Mammary epithelial cell (primary cell): Measurements from ENCODE around the gene ARHGAP26.

Experiments used
- EZH2 ChIP-seq: IDR thresholded peaks from 2 replicates; pipeline ENCODE4 v1.6.1; 2012; ENCODE audit warnings: low read length, inconsistent platforms, borderline replicate concordance
- TF ChIP-seq, protein P1 (sequence below), 2 donors: IDR thresholded peaks in 1 of 2; conservative IDR thresholded peaks in 1 of 2; 2 replicates each; pipeline ENCODE4 v1.5.1; 2011 to 2012; ENCODE audit warnings: inconsistent platforms in 2 of 2, low read length in 2 of 2, mild to moderate bottlenecking in 2 of 2, control low read depth in 1 of 2, low read depth in 1 of 2; ENCODE audit not compliant: insufficient read depth in 1 of 2; ENCODE audit errors: extremely low read depth in 1 of 2

GRCh38 chr5:143115381-143115780 lies 345.2 kb downstream of the ARHGAP26 start:
- TF ChIP-seq, protein P1, sequence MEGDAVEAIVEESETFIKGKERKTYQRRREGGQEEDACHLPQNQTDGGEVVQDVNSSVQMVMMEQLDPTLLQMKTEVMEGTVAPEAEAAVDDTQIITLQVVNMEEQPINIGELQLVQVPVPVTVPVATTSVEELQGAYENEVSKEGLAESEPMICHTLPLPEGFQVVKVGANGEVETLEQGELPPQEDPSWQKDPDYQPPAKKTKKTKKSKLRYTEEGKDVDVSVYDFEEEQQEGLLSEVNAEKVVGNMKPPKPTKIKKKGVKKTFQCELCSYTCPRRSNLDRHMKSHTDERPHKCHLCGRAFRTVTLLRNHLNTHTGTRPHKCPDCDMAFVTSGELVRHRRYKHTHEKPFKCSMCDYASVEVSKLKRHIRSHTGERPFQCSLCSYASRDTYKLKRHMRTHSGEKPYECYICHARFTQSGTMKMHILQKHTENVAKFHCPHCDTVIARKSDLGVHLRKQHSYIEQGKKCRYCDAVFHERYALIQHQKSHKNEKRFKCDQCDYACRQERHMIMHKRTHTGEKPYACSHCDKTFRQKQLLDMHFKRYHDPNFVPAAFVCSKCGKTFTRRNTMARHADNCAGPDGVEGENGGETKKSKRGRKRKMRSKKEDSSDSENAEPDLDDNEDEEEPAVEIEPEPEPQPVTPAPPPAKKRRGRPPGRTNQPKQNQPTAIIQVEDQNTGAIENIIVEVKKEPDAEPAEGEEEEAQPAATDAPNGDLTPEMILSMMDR (conservative IDR thresholded peaks at IDR 0.05 in 1 of 2, IDR thresholded peaks at IDR 0.05 in 1 of 2; ENCODE audit: extremely low read depth in 1 of 2, insufficient read depth in 1 of 2, low read depth in 1 of 2, low read length in 2 of 2): no peak
- no peak for TF ChIP-seq EZH2
